ENCODE data around the gene CTIF. TPM values are rescaled to one million over a fixed set of nuclear protein-coding genes. Genes with fewer than 3 reads are reported as not detected.

CTIF gene
- polyA plus RNA-seq, 1 of the 3 experiments (the other 2 are of a cell fraction) = 47.2 TPM

DNA sequence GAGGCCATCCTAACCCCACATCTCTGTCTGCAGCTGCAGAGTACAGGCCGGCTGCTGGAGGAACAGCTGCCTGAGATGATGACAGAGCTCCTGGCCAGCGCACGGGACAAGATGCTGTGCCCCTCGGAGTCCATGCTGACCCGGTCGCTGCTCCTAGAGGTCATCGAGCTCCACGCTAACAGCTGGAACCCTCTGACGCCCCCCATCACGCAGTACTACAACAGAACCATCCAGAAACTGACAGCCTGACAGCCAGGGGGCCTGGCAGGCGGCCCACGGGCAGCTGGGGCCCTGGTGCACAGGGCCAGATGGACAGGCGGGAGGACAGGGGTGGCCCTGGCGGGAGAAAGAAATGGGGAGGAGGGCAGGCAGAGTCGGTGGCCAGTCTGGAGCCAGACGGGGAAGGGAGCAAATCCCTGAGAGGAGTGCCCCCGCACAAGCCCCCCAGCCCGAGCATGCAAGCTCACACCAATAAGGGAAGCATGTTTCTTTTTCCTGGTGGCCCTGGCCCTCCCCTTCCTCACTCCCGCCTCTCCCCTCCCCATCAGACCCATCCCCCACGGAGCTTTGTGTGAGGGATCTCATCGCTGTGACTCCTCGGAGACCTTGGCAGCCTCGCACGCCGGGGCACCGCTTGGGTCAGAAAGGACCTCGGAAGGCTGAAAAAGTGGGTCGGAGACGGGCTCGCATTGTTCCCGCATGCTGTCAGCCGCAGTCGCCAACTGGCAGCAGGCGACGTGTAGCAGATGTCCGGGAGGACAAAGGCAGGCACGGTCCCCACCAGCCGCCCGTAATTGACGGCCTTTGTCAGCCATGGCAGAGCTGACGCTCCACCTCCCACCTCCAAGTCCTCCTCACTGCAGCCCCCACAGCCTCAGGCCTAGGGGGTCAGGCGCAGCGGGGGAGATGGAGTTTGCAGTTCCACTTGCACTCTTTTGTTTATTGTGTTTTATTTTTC, 320.8 kb downstream of the CTIF start:
- no peaks in the 10 kb centered on the region for H3K9me2 ChIP-seq
- CTCF ChIA-PET = interaction anchor here (0.6 to 4.6 kb wide), 17 partner anchors 11 to 374 kb away, joined by 3 to 21 read pairs (median 4); no protein-coding TSS in a partner anchor
- peaks cover 3 to 42% of the 10 kb centered on the region in 2 experiments; a peak in 3 of 4 replicates for H3K4me1 ChIP-seq (ENCODE audit: control insufficient read depth in 1 of 2, insufficient read depth in 2 of 2, low read depth in 1 of 2, low read length in 1 of 2)
- 52% methylated on average over 11 of the region's 43 CpGs for WGBS (ENCODE audit: low lambda C conversion rate)
- H3K9me3 ChIP-seq = no peaks in the 10 kb centered on the region
- no peak overlapping the region for H3K4me2 ChIP-seq
- H3K27ac ChIP-seq (ENCODE audit: low read depth in 2 of 2, low read length in 1 of 2) = peak overlapping the region in 1 of 2 experiments; percentile 99; a peak in 2 of 4 replicates
- H3K79me2 ChIP-seq (ENCODE audit: insufficient read depth) = peaks cover 5% of the 10 kb centered on the region; the same call in 1 of the 2 replicates
- H2AFZ ChIP-seq (ENCODE audit: low read depth) = no peak overlapping the region
- H3K27me3 ChIP-seq (ENCODE audit: insufficient read depth) = no peaks in the 10 kb centered on the region
- peak; percentile 92 for DNase-seq
- no peaks in the 10 kb centered on the region for H3F3A ChIP-seq (replicated peaks; ENCODE audit: insufficient read depth)
- no peak overlapping the region; a peak in 1 of 4 replicates for H3K4me3 ChIP-seq (ENCODE audit: low read depth in 2 of 2, low read length in 1 of 2)
- H4K20me1 ChIP-seq (ENCODE audit: insufficient read depth) = no peaks in the 10 kb centered on the region
- H3K9ac ChIP-seq = no peak overlapping the region
- H3K36me3 ChIP-seq (replicated peaks in 1 of 2; ENCODE audit: control insufficient read depth in 1 of 2, insufficient read depth in 2 of 2, low read length in 1 of 2) = peaks cover 11 to 22% of the 10 kb centered on the region in 2 experiments
- POLR2A ChIA-PET = interaction anchor here (0.6 to 1.9 kb wide), 14 partner anchors 17 to 769 kb away, joined by 3 to 11 read pairs (median 4); no protein-coding TSS in a partner anchor
- TF ChIP-seq TAF1 (IDR thresholded peaks at IDR 0.05; ENCODE audit: borderline replicate concordance, low read depth, low read length) (no peak), NRF1 (IDR thresholded peaks at IDR 0.05; ENCODE audit: low read depth, low read length) (no peak), RFX5 (IDR thresholded peaks at IDR 0.05; ENCODE audit: low read length) (no peak), POLR2AphosphoS5 (IDR thresholded peaks at IDR 0.05; ENCODE audit: low read depth, low read length) (no peak), RXRA (IDR thresholded peaks at IDR 0.05; ENCODE audit: borderline replicate concordance, low read depth) (no peak), FOXJ3 (CRISPR knock-in tag; IDR thresholded peaks at IDR 0.05) (peak; percentile 75), CHD2 (IDR thresholded peaks at IDR 0.05; ENCODE audit: low read length, partially characterized antibody) (peak; percentile 40), ELF1 (IDR thresholded peaks at IDR 0.05) (no peak), FOSL2 (IDR thresholded peaks at IDR 0.05; ENCODE audit: borderline replicate concordance, low read depth) (no peak), SMC3 (IDR thresholded peaks at IDR 0.05; ENCODE audit: low read depth, low read length) (peak; percentile 4; the same call in 1 of the 2 replicates), RCOR1 (IDR thresholded peaks at IDR 0.05; ENCODE audit: low read length) (no peak), YY1 (IDR thresholded peaks at IDR 0.05; ENCODE audit: low read depth) (no peak), MXI1 (IDR thresholded peaks at IDR 0.05; ENCODE audit: low read depth, low read length) (peak; percentile 53; the same call in 1 of the 2 replicates), TEAD4 (IDR thresholded peaks at IDR 0.05; ENCODE audit: borderline replicate concordance, insufficient read depth) (no peak), GATA2 (CRISPR knock-in tag; IDR thresholded peaks at IDR 0.05) (no peak), GABPA (IDR thresholded peaks at IDR 0.05; ENCODE audit: low read depth) (no peak), EZH2phosphoT487 (IDR thresholded peaks at IDR 0.05; ENCODE audit: borderline replicate concordance, low read depth) (no peak), JUND (IDR thresholded peaks at IDR 0.05) (no peak), EP300 (IDR thresholded peaks at IDR 0.05; ENCODE audit: borderline replicate concordance in 1 of 2, low read depth in 1 of 2, low read length in 1 of 2) (peak in 1 of 2 experiments; percentile 42; a peak in 1 of 4 replicates)
- TF ChIP-seq, protein P1, sequence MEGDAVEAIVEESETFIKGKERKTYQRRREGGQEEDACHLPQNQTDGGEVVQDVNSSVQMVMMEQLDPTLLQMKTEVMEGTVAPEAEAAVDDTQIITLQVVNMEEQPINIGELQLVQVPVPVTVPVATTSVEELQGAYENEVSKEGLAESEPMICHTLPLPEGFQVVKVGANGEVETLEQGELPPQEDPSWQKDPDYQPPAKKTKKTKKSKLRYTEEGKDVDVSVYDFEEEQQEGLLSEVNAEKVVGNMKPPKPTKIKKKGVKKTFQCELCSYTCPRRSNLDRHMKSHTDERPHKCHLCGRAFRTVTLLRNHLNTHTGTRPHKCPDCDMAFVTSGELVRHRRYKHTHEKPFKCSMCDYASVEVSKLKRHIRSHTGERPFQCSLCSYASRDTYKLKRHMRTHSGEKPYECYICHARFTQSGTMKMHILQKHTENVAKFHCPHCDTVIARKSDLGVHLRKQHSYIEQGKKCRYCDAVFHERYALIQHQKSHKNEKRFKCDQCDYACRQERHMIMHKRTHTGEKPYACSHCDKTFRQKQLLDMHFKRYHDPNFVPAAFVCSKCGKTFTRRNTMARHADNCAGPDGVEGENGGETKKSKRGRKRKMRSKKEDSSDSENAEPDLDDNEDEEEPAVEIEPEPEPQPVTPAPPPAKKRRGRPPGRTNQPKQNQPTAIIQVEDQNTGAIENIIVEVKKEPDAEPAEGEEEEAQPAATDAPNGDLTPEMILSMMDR (IDR thresholded peaks at IDR 0.05) = no peak
- TF ChIP-seq, protein P2, sequence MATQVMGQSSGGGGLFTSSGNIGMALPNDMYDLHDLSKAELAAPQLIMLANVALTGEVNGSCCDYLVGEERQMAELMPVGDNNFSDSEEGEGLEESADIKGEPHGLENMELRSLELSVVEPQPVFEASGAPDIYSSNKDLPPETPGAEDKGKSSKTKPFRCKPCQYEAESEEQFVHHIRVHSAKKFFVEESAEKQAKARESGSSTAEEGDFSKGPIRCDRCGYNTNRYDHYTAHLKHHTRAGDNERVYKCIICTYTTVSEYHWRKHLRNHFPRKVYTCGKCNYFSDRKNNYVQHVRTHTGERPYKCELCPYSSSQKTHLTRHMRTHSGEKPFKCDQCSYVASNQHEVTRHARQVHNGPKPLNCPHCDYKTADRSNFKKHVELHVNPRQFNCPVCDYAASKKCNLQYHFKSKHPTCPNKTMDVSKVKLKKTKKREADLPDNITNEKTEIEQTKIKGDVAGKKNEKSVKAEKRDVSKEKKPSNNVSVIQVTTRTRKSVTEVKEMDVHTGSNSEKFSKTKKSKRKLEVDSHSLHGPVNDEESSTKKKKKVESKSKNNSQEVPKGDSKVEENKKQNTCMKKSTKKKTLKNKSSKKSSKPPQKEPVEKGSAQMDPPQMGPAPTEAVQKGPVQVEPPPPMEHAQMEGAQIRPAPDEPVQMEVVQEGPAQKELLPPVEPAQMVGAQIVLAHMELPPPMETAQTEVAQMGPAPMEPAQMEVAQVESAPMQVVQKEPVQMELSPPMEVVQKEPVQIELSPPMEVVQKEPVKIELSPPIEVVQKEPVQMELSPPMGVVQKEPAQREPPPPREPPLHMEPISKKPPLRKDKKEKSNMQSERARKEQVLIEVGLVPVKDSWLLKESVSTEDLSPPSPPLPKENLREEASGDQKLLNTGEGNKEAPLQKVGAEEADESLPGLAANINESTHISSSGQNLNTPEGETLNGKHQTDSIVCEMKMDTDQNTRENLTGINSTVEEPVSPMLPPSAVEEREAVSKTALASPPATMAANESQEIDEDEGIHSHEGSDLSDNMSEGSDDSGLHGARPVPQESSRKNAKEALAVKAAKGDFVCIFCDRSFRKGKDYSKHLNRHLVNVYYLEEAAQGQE (IDR thresholded peaks at IDR 0.05; ENCODE audit: low read depth, low read length) = no peak
- TF ChIP-seq, protein P3, sequence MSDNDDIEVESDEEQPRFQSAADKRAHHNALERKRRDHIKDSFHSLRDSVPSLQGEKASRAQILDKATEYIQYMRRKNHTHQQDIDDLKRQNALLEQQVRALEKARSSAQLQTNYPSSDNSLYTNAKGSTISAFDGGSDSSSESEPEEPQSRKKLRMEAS (IDR thresholded peaks at IDR 0.05; ENCODE audit: low read depth) = no peak
- TF ChIP-seq, protein P4, sequence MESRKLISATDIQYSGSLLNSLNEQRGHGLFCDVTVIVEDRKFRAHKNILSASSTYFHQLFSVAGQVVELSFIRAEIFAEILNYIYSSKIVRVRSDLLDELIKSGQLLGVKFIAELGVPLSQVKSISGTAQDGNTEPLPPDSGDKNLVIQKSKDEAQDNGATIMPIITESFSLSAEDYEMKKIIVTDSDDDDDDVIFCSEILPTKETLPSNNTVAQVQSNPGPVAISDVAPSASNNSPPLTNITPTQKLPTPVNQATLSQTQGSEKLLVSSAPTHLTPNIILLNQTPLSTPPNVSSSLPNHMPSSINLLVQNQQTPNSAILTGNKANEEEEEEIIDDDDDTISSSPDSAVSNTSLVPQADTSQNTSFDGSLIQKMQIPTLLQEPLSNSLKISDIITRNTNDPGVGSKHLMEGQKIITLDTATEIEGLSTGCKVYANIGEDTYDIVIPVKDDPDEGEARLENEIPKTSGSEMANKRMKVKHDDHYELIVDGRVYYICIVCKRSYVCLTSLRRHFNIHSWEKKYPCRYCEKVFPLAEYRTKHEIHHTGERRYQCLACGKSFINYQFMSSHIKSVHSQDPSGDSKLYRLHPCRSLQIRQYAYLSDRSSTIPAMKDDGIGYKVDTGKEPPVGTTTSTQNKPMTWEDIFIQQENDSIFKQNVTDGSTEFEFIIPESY (IDR thresholded peaks at IDR 0.05; ENCODE audit: borderline replicate concordance, low read depth) = no peak

All from SK-N-SH (cell line).